Loucy (cell line): ENCODE results near the gene RND1.

Source experiments
- H2AFZ ChIP-seq: fragments of 200-600 bp; sonication (generic); 2 replicates; pipeline ENCODE4 v1.6.0; 2016; ENCODE audit warnings: antibody characterized with exemption, mild to moderate bottlenecking, low read length, moderate library complexity
- H3F3A ChIP-seq: fragments of 200-600 bp; 2 replicates; pipeline ENCODE4 v1.6.0; 2016; ENCODE audit warnings: antibody characterized with exemption, low read depth, mild to moderate bottlenecking
- H3K27me3 ChIP-seq: fragments of 200-600 bp; sonication (generic); 2 replicates; pipeline ENCODE4 v1.6.1; 2014; ENCODE audit warnings: low read length, mild to moderate bottlenecking; ENCODE audit not compliant: insufficient read depth, poor library complexity, severe bottlenecking
- H3K36me3 ChIP-seq: fragments of 200-600 bp; sonication (generic); 2 replicates; pipeline ENCODE4 v1.6.1; 2016; ENCODE audit warnings: low read length; ENCODE audit not compliant: insufficient read depth
- H3K4me1 ChIP-seq: fragments of 200-600 bp; sonication (generic); 2 replicates; pipeline ENCODE4 v1.5.1; 2014; ENCODE audit warnings: low read length, mild to moderate bottlenecking; ENCODE audit not compliant: insufficient read depth, poor library complexity, severe bottlenecking
- H3K4me2 ChIP-seq: fragments of 200-600 bp; sonication (generic); 2 replicates; pipeline ENCODE4 v1.6.0; 2014; ENCODE audit warnings: antibody characterized with exemption, low read length, low read depth, mild to moderate bottlenecking; ENCODE audit not compliant: poor library complexity, severe bottlenecking
- H3K4me3 ChIP-seq: fragments of 200-600 bp; sonication (generic); 2 replicates; pipeline ENCODE4 v1.5.1; 2014; ENCODE audit warnings: low read length, mild to moderate bottlenecking, mixed read lengths; ENCODE audit not compliant: poor library complexity, severe bottlenecking
- H3K79me2 ChIP-seq: fragments of 200-600 bp; sonication (generic); 2 replicates; pipeline ENCODE4 v1.6.1; 2014; ENCODE audit warnings: low read length; ENCODE audit not compliant: insufficient read depth
- H3K9ac ChIP-seq: fragments of 200-600 bp; sonication (generic); 2 replicates; pipeline ENCODE4 v1.6.0; 2014; ENCODE audit warnings: mild to moderate bottlenecking, low read depth, low read length, moderate library complexity; ENCODE audit not compliant: poor library complexity, severe bottlenecking
- H3K9me2 ChIP-seq: fragments of 200-600 bp; sonication (generic); replicated peaks from 2 replicates; pipeline ENCODE4 v1.6.1; 2016; ENCODE audit warnings: low read depth, low read length, mixed read lengths
- H3K9me3 ChIP-seq: fragments of 200-600 bp; sonication (generic); 2 replicates; pipeline ENCODE4 v1.6.1; 2014; ENCODE audit warnings: mild to moderate bottlenecking, antibody characterized with exemption, low read length, low read depth; ENCODE audit not compliant: insufficient read depth
- H4K20me1 ChIP-seq: fragments of 200-600 bp; sonication (generic); 2 replicates; pipeline ENCODE4 v1.6.0; 2014; ENCODE audit warnings: antibody characterized with exemption, low read length, mild to moderate bottlenecking; ENCODE audit not compliant: insufficient read depth, poor library complexity, severe bottlenecking
- EZH2phosphoT487 ChIP-seq: fragments of 200-600 bp; IDR thresholded peaks from 2 replicates; pipeline ENCODE4 v1.6.1; 2018; ENCODE audit warnings: antibody characterized with exemption, mild to moderate bottlenecking, moderate library complexity, borderline replicate concordance
- TF ChIP-seq, protein P1 (sequence below): fragments of 200-600 bp; sonication (generic); conservative IDR thresholded peaks from 2 replicates; pipeline ENCODE4 v1.5.1; 2014; ENCODE audit warnings: mild to moderate bottlenecking, antibody characterized with exemption, low read length

The RND1 gene

GRCh38 chr12:48859607-48860006 is 6.1 kb downstream of the RND1 start:
- H3K79me2 ChIP-seq, result no peaks in the 10 kb centered on the region
- no peak overlapping the region for H3K4me2 ChIP-seq
- TF ChIP-seq, protein P1, sequence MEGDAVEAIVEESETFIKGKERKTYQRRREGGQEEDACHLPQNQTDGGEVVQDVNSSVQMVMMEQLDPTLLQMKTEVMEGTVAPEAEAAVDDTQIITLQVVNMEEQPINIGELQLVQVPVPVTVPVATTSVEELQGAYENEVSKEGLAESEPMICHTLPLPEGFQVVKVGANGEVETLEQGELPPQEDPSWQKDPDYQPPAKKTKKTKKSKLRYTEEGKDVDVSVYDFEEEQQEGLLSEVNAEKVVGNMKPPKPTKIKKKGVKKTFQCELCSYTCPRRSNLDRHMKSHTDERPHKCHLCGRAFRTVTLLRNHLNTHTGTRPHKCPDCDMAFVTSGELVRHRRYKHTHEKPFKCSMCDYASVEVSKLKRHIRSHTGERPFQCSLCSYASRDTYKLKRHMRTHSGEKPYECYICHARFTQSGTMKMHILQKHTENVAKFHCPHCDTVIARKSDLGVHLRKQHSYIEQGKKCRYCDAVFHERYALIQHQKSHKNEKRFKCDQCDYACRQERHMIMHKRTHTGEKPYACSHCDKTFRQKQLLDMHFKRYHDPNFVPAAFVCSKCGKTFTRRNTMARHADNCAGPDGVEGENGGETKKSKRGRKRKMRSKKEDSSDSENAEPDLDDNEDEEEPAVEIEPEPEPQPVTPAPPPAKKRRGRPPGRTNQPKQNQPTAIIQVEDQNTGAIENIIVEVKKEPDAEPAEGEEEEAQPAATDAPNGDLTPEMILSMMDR, result no peak
- TF ChIP-seq EZH2phosphoT487, result no peak

GRCh38 chr12:48858043-48858442 is 7.6 kb downstream of the RND1 start:
- H3K9me2 ChIP-seq, result no peaks in the 10 kb centered on the region
- H3K4me2 ChIP-seq, result no peak overlapping the region
- H3K36me3 ChIP-seq, result no peaks in the 10 kb centered on the region
- no peaks in the 10 kb centered on the region for H3K9me3 ChIP-seq
- H3K4me1 ChIP-seq, result no peaks in the 10 kb centered on the region
- TF ChIP-seq EZH2phosphoT487, result no peak
- TF ChIP-seq, protein P1, result no peak
- no peaks in the 10 kb centered on the region for H3K27me3 ChIP-seq
- no peaks in the 10 kb centered on the region for H3K79me2 ChIP-seq
- no peaks in the 10 kb centered on the region for H4K20me1 ChIP-seq
- no peak overlapping the region for H3K4me3 ChIP-seq
- H2AFZ ChIP-seq, result no peak overlapping the region
- H3K9ac ChIP-seq, result no peak overlapping the region
- no peaks in the 10 kb centered on the region for H3F3A ChIP-seq

More at GRCh38 chr12:48859607-48860006, 6.1 kb downstream of the RND1 start:
- Histone ChIP-seq H3K9me3 (no peaks in the 10 kb centered on the region), H3K9me2 (no peaks in the 10 kb centered on the region), H4K20me1 (no peaks in the 10 kb centered on the region), H3K4me3 (no peak overlapping the region), H3K36me3 (no peaks in the 10 kb centered on the region), H3K27me3 (no peaks in the 10 kb centered on the region), H2AFZ (no peak overlapping the region), H3K4me1 (no peaks in the 10 kb centered on the region), H3F3A (no peaks in the 10 kb centered on the region), H3K9ac (no peak overlapping the region)

- H3K4me1 ChIP-seq, result peaks cover 5% of the 10 kb centered on the region
- H3K79me2 ChIP-seq, result no peaks in the 10 kb centered on the region
- H3K4me3 ChIP-seq, result no peak overlapping the region
- TF ChIP-seq, protein P1, result no peak
- TF ChIP-seq EZH2phosphoT487, result no peak
- no peak overlapping the region for H3K9ac ChIP-seq
- no peaks in the 10 kb centered on the region for H3K36me3 ChIP-seq
- H2AFZ ChIP-seq, result no peak overlapping the region
- no peaks in the 10 kb centered on the region for H3K9me2 ChIP-seq
- no peak overlapping the region for H3K4me2 ChIP-seq
- no peaks in the 10 kb centered on the region for H4K20me1 ChIP-seq
- no peaks in the 10 kb centered on the region for H3F3A ChIP-seq
- no peaks in the 10 kb centered on the region for H3K27me3 ChIP-seq
- no peaks in the 10 kb centered on the region for H3K9me3 ChIP-seq
Observed at GRCh38 chr12:48857278-48857994, 8.2 kb downstream of the RND1 start.
